ENCODE results near the gene HLA-C.
"Not testable (repeated sequence)": the region's sequence is repeated elsewhere in the genome, so short reads cannot be mapped to it uniquely, and the experiment has no call there.

HLA-C gene
- long read RNA-seq, donor 1, transcript HLA-C-201 (8 exons, 1,536 nt): major isoform, 74 of 109 reads
- long read RNA-seq, donor 1, transcript HLA-C-208 (6 exons, 1,880 nt): minor isoform, 6 of 109 reads
- long read RNA-seq, donor 1, partial matches to known transcripts: 22 of 109 reads
- long read RNA-seq, donor 1, other reads (novel, unspliced or antisense): 0 of 109 reads
- long read RNA-seq, donor 2, transcript HLA-C-201 (8 exons, 1,536 nt): major isoform, 37 of 50 reads
- long read RNA-seq, donor 2, partial matches to known transcripts: 6 of 50 reads
- long read RNA-seq, donor 2, other reads (novel, unspliced or antisense): 0 of 50 reads
- long read RNA-seq, donor 3, transcript HLA-C-201 (8 exons, 1,536 nt): major isoform, 19 of 28 reads
- long read RNA-seq, donor 3, partial matches to known transcripts: 7 of 28 reads
- long read RNA-seq, donor 3, other reads (novel, unspliced or antisense): 0 of 28 reads
- long read RNA-seq, donor 4, transcript HLA-C-205 (2 exons, 754 nt): minor isoform, 5 of 77 reads
- long read RNA-seq, donor 4, transcript HLA-C-208 (6 exons, 1,880 nt): minor isoform, 6 of 77 reads
- long read RNA-seq, donor 4, transcript HLA-C-201 (8 exons, 1,536 nt): major isoform, 32 of 77 reads
- long read RNA-seq, donor 4, partial matches to known transcripts: 34 of 77 reads
- long read RNA-seq, donor 4, other reads (novel, unspliced or antisense): 0 of 77 reads
- long read RNA-seq, donor 5, transcript HLA-C-201 (8 exons, 1,536 nt): major isoform, 46 of 57 reads
- long read RNA-seq, donor 5, partial matches to known transcripts: 5 of 57 reads
- long read RNA-seq, donor 5, other reads (novel, unspliced or antisense): 0 of 57 reads
- long read RNA-seq, donor 6, transcript HLA-C-201 (8 exons, 1,536 nt): major isoform, 25 of 82 reads
- long read RNA-seq, donor 6, transcript HLA-C-208 (6 exons, 1,880 nt): minor isoform, 10 of 82 reads
- long read RNA-seq, donor 6, partial matches to known transcripts: 40 of 82 reads
- long read RNA-seq, donor 6, other reads (novel, unspliced or antisense): 0 of 82 reads
- long read RNA-seq, donor 7, transcript HLA-C-201 (8 exons, 1,536 nt): major isoform, 39 of 93 reads
- long read RNA-seq, donor 7, transcript HLA-C-205 (2 exons, 754 nt): minor isoform, 6 of 93 reads
- long read RNA-seq, donor 7, transcript HLA-C-208 (6 exons, 1,880 nt): minor isoform, 12 of 93 reads
- long read RNA-seq, donor 7, partial matches to known transcripts: 34 of 93 reads
- long read RNA-seq, donor 7, other reads (novel, unspliced or antisense): 0 of 93 reads
- long read RNA-seq, donor 8, transcript HLA-C-201 (8 exons, 1,536 nt): major isoform, 44 of 84 reads
- long read RNA-seq, donor 8, partial matches to known transcripts: 34 of 84 reads
- long read RNA-seq, donor 8, other reads (novel, unspliced or antisense): 0 of 84 reads

GRCh38 chr6:31271641-31272357 is at the start of gene HLA-C:
Gene HLA-C, minus strand, starts transcription at chr6:31272092. Its CDS starts 21 bp downstream, at chr6:31272071.
- peak; percentile 89 for DNase-seq

GRCh38 chr6:31321005-31321707 is 49.3 kb upstream of the HLA-C start:
- DNase-seq: no peak

- DNase-seq: no peak
Measured at GRCh38 chr6:31317036-31317435, 45.1 kb upstream of the HLA-C start.

GRCh38 chr6:31309641-31310040 is 37.7 kb upstream of the HLA-C start:
- DNase-seq: no peak

GRCh38 chr6:31308845-31309175 is 36.9 kb upstream of the HLA-C start:
- DNase-seq: no peak

GRCh38 chr6:31308050-31308844 is 36.4 kb upstream of the HLA-C start:
- DNase-seq: peak; percentile 7

DNA sequence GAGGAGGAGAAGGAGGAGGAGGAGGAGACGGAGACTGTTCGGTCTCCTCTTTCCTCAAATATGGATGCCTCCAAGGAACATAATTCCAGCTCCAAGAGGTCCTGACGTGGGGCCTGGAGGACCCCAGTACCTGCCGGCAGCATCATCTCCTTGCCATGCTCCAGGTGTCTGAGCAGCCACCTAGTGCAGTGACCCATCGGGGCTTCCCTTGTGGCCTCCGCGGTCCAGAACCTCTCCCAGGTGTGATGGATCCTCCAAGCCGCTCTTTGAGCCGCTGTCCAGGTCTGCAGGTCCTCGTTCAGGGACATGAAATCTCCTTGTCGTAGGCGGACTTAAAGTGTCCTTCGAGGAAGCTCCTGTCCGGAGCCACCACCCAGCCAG is 35.8 kb upstream of the HLA-C start:
- no peak for DNase-seq

DNA sequence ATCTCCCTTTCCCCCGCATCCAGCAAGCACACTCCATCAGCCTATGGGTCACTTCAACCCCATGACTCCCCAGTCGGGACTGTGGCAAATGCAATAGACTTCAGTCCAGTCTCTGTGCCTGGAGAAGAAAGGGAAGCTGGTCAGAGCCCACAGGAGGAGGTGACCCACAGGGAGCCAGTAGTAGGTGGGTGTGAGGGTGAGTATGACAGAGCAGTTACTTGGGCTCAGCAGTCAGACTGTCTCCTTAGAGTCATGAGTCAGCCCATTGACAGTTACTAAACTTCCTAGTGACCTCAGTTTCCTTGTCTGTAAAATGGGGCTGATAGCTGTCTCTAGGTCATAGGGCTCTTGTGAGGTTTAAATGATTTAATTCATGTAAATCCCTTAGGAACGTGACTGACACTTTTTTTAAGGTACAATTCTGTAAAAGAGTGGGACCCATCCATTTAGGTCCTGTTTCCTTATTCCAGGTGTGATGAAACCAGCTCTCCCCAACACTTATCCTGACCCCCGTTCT is 33.9 kb upstream of the HLA-C start:
- no peak for DNase-seq

GRCh38 chr6:31304683-31305082 is 32.8 kb upstream of the HLA-C start:
- no peak for DNase-seq

- no peak for DNase-seq
Measured at GRCh38 chr6:31300797-31301196, 28.9 kb upstream of the HLA-C start.

GRCh38 chr6:31299947-31300346 is 28.1 kb upstream of the HLA-C start:
- no peak for DNase-seq

DNA sequence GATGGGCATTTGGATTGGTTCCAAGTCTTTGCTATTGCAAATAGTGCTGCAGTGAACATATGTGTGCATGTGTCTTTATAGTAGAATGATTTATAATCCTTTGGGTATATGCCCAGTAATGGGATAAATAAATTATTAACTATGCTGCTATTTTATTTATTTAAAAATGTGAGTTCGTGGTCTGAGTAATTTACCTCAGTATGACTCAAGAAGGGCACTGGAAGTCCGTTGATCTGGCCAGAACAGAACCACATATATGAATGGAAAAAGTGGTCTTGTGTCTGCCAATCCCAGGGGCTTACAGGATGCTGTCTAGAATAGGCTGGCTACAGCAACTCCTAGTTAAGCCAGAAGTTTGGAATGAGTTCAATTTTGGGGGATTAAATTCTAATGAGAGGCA is 27.6 kb upstream of the HLA-C start:
- DNase-seq: no peak

DNA sequence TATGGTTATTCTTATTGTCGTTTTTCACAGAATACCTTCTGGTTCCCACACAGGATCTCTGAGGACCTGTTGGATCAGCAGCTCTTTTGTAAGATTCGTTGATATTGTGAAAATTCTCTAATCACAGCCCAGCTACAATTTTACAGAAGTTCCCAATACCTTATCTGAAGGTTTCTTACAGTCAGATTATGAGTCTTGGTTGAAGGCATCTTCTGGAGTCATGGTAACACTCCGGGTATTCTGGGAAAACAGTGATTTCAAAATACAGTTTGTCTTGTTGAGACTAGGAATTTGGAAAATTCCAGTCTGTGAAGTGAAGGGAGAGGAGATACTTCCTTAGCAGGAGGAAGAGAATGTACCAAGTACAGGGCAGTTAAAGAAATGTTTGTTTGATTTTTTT is 22.2 kb upstream of the HLA-C start:
- DNase-seq: no peak

GRCh38 chr6:31293343-31293742 is 21.5 kb upstream of the HLA-C start:
- no peak for DNase-seq

DNA sequence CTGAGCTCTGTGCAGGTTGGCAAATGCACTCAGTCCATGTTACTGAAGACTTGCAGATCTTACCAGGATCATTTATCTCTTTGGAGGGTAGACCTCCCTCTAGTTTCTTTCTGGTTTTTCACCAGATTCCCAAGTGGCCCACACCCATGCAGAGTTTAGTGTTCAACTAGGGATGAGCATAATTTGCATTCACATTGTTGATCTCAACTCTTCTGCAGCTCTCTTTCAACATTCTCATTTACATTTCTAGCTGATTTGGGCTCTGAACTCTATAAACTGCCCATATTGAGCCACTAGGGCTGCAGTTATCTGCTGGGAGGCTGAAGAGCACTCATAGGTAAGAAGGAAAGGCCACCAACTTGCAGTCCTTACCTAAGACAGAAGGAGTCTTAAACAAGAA is 17.9 kb upstream of the HLA-C start:
- DNase-seq: no peak

DNA sequence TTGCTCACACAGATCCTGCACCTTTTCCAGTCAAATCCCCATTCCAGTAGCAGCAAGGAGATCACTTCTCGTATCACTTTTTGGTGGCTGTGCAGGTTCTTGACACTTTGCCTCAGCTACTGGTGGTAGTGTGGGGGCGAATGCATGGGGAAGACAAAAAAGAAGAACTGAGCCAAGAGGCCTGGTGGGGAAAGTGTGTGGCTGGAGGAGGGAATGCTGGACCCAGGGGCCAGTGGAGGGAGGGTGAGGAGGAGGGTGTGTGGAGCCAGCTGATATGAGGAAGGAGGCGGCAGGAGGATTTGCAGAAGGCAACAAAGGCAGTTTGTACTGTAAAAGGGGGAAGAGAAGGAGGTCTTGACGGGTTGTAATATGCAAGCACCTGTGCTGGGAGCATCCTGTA is 15.7 kb upstream of the HLA-C start:
- DNase-seq: no peak

DNA sequence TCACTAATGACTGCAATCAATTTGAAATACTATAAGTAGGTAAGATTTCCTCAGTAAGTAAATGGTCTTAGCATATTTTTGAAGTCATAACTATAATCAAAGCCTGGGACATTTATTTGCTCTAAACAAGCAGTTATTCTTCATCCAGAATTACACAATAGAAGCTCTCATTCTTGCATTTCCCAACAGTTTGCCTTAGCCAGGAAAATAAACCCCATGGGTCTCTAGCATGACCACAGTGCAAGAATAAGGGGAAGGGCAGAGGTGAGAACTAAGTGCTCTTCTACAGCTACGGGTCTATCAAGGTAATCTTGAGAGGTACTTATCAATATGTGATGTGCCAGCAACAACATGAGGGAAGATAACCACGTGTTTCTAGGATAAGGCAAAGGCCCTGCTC is 14.1 kb upstream of the HLA-C start:
- no peak for DNase-seq

GRCh38 chr6:31285486-31285885 is 13.6 kb upstream of the HLA-C start:
- no peak for DNase-seq

GRCh38 chr6:31279647-31280046 is 7.8 kb upstream of the HLA-C start:
- DNase-seq: not testable (repeated sequence)

All from right kidney (tissue), 9 donors.